ENCODE data around the gene RGSL1. TPM values are rescaled to one million over a fixed set of nuclear protein-coding genes. Genes with fewer than 3 reads are reported as not detected.

RGSL1 gene
- total RNA-seq, 1 experiment from 2014 or later, result not detected

DNA sequence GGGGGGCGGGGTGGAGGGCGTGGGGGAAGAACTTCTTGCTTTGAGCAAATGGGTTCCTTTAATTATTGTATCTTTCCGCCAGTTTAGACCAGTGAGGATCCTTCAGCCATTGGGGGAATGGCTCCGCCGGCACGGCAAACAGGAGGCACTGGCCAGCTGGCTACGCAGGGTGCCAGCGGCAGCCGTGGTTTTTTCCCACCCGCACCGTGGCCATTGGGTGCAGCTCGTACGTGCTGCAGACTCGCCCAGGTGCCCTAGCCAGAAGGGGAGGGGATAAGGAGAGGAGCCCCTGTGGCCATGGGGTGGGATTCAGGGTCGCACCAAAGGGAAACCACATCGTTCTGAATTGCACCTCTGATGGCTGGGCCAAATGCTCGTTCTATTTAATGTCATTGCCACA, 65.6 kb downstream of the RGSL1 start:
- Histone ChIP-seq H3K9me3 (ENCODE audit: low read depth, low read length, poor library complexity, severe bottlenecking) (no peaks in the 10 kb centered on the region), H3K27me3 (replicated peaks; ENCODE audit: insufficient read depth, low read depth, low read length, poor library complexity) (peaks cover 49% of the 10 kb centered on the region), H3K4me3 (ENCODE audit: low read depth, low read length, poor library complexity, severe bottlenecking) (no peak overlapping the region), H3K27ac (ENCODE audit: low read depth, low read length, poor library complexity, severe bottlenecking) (no peak overlapping the region), H3K36me3 (ENCODE audit: insufficient read depth, low read length, poor library complexity, severe bottlenecking) (no peaks in the 10 kb centered on the region), H3K4me1 (ENCODE audit: insufficient read depth, low read length, poor library complexity, severe bottlenecking) (no peaks in the 10 kb centered on the region)
- TF ChIP-seq, protein P1, sequence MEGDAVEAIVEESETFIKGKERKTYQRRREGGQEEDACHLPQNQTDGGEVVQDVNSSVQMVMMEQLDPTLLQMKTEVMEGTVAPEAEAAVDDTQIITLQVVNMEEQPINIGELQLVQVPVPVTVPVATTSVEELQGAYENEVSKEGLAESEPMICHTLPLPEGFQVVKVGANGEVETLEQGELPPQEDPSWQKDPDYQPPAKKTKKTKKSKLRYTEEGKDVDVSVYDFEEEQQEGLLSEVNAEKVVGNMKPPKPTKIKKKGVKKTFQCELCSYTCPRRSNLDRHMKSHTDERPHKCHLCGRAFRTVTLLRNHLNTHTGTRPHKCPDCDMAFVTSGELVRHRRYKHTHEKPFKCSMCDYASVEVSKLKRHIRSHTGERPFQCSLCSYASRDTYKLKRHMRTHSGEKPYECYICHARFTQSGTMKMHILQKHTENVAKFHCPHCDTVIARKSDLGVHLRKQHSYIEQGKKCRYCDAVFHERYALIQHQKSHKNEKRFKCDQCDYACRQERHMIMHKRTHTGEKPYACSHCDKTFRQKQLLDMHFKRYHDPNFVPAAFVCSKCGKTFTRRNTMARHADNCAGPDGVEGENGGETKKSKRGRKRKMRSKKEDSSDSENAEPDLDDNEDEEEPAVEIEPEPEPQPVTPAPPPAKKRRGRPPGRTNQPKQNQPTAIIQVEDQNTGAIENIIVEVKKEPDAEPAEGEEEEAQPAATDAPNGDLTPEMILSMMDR (conservative IDR thresholded peaks at IDR 0.05; ENCODE audit: low read depth, low read length), result no peak
- intact Hi-C loops (cut with micrococcal nuclease; ENCODE audit: unreplicated experiment), result no loop called here
- DNase-seq (ENCODE audit: low spot score), result no peak
- CTCF ChIA-PET, result no interaction called here
- BruUV-seq (replicated peaks), result no TSS peak
- POLR2A ChIA-PET (ENCODE audit: low non-redundant PET), result no interaction called here

DNA sequence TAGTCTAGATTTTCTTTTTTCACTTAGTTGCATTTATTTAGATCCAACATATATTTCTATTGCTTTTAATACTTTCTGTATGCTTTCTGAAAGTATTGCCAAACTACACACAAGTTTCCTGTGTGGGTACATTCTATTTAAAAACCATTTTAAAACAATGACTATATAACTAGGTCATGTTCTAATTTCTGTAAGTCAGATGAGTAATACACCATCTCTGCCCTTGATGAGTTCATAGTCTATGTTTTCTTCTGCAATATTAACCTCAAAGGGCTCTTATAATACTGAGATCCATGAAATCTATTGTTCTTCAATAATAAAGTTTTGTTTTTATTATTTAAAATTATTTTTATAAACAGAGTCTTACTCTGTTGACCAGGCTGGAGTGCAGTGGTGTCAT, 70.8 kb downstream of the RGSL1 start:
- CTCF ChIA-PET, result no interaction called here
- POLR2A ChIA-PET (ENCODE audit: low non-redundant PET), result no interaction called here

DNA sequence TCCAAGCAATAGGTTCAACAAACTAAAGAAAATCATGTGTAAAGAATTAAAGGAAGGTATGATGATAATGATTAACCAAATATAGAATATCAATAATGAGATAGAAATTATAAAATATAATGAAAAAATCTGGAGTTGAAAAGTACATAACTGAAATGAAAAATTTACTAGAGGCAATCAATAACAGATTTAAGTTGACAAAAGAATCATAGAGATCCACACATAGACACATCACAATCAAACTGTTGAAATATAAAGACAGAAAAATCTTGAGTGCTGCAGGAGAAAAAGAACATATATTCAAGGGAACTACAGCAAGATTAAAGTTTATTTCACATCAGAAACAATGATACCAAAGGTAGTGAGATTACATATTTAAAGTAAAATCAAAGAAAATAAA, 75.4 kb downstream of the RGSL1 start:
- H3K4me3 ChIP-seq (ENCODE audit: low read depth, low read length, poor library complexity, severe bottlenecking), result no peak overlapping the region
- H3K36me3 ChIP-seq (ENCODE audit: insufficient read depth, low read length, poor library complexity, severe bottlenecking), result no peaks in the 10 kb centered on the region
- DNase-seq (ENCODE audit: low spot score), result no peak
- TF ChIP-seq, protein P1 (conservative IDR thresholded peaks at IDR 0.05; ENCODE audit: low read depth, low read length), result no peak
- no peak for TF ChIP-seq EZH2 (IDR thresholded peaks at IDR 0.05; ENCODE audit: borderline replicate concordance, low read depth, low read length, poor library complexity, severe bottlenecking)
- no peaks in the 10 kb centered on the region for H3K4me1 ChIP-seq (ENCODE audit: insufficient read depth, low read length, poor library complexity, severe bottlenecking)
- intact Hi-C loops (cut with micrococcal nuclease; ENCODE audit: unreplicated experiment), result no loop called here
- no TSS peak for BruUV-seq (replicated peaks)
- no peaks in the 10 kb centered on the region for H3K9me3 ChIP-seq (ENCODE audit: low read depth, low read length, poor library complexity, severe bottlenecking)
- ChIA-PET CTCF (no interaction called here), POLR2A (ENCODE audit: low non-redundant PET) (no interaction called here)
- peaks cover 26% of the 10 kb centered on the region for H3K27me3 ChIP-seq (replicated peaks; ENCODE audit: insufficient read depth, low read depth, low read length, poor library complexity)
- no peak overlapping the region for H3K27ac ChIP-seq (ENCODE audit: low read depth, low read length, poor library complexity, severe bottlenecking)

More for the DNA sequence above, 70.8 kb downstream of the RGSL1 start:
- Histone ChIP-seq H3K27me3 (replicated peaks; ENCODE audit: insufficient read depth, low read depth, low read length, poor library complexity) (peaks cover 45% of the 10 kb centered on the region), H3K27ac (ENCODE audit: low read depth, low read length, poor library complexity, severe bottlenecking) (no peak overlapping the region), H3K4me1 (ENCODE audit: insufficient read depth, low read length, poor library complexity, severe bottlenecking) (no peaks in the 10 kb centered on the region), H3K36me3 (ENCODE audit: insufficient read depth, low read length, poor library complexity, severe bottlenecking) (no peaks in the 10 kb centered on the region), H3K9me3 (ENCODE audit: low read depth, low read length, poor library complexity, severe bottlenecking) (no peaks in the 10 kb centered on the region), H3K4me3 (ENCODE audit: low read depth, low read length, poor library complexity, severe bottlenecking) (no peak overlapping the region)
- intact Hi-C loops (cut with micrococcal nuclease; ENCODE audit: unreplicated experiment), result no loop called here
- TF ChIP-seq, protein P1 (conservative IDR thresholded peaks at IDR 0.05; ENCODE audit: low read depth, low read length), result no peak
- no peak for TF ChIP-seq EZH2 (IDR thresholded peaks at IDR 0.05; ENCODE audit: borderline replicate concordance, low read depth, low read length, poor library complexity, severe bottlenecking)
- DNase-seq (ENCODE audit: low spot score), result no peak
- BruUV-seq (replicated peaks), result no TSS peak
